Activated T-cell treated with anti-CD3 and anti-CD28 coated beads, Interleukin-2, amount 50 U/mL, for 48 hours (primary cell): ENCODE measurements around the gene EHD3.

ENCODE experiments used
- DNase-seq, 2 experiments: peaks; one replicate each; pipeline ENCODE4 v3.0.0-alpha.2; 2020

EHD3 gene

DNA sequence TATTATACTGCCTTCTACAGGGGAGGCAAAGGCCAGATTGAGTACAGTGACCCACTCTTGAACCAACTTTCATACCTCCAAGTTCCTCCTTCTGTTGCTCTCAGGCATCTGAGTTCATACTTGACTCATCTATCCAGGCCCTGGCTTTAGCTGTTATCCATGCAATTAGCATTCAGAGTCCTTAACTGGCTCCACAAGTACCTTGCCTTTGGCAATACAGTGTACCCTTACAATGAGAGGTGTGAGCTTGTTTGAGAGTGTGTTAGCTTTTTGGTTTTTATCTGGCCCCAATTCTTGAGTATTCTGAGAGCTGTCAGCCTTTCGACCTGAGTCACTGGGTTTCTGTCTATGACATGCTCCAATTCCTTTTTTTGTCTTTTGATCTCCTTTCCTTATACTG lies 60.2 kb downstream of the EHD3 start:
- no peak for DNase-seq

DNA sequence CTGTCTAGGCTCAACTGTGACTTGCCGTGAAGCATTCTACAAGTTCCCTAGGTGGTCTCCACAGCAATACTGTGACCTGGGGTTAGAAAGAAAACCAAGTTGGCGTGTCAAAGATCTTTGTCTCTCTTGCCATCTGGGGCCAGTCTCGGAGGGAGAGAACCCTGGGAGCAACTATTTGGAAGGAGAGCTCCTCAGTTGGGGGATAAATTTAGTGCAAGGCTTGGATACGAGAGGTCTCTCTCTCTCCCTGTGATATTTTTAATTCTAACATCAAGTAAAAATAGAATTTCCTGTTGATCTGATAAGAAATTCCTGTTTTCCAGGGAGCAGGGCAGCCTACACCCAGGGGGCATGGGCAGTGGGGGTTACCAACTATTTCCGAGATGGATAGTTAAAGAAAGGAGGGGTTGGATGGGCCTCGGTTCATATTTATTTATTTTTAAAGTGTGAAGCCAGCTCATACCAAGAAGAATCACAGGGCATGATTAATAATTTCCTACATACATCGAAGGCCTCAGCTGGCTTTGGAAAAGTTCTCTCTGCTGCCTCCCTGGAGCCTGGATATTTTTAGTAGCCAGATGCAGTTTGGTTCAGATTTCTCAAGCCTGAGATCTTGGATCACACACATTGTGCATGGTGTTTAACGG lies 62.8 kb downstream of the EHD3 start:
- no peak for DNase-seq

DNA sequence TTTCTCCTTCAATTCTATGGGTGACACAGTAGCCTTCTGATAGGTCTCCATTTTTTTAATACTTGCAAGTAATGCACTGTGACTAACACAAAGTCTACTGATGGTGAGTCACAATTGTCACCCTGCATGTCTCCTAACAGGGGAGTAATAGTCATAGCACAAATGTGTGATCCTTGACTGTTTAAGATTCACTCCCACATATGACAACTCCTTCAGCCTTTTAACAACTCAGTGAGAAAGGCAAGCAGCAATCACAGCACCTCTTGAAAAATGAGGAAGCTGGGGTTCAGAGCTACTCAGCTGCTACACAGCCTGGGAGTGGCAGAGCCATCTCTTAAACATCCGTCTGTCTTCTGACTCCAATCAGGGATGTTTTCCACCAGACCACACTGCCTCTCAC lies 63.8 kb downstream of the EHD3 start:
- DNase-seq, result peak in 1 of 2 experiments; percentile 22

- DNase-seq, result no peak
Observed at GRCh38 chr2:31299547-31299946, 65.6 kb downstream of the EHD3 start.

GRCh38 chr2:31300309-31300708 lies 66.4 kb downstream of the EHD3 start:
- no peak for DNase-seq

DNA sequence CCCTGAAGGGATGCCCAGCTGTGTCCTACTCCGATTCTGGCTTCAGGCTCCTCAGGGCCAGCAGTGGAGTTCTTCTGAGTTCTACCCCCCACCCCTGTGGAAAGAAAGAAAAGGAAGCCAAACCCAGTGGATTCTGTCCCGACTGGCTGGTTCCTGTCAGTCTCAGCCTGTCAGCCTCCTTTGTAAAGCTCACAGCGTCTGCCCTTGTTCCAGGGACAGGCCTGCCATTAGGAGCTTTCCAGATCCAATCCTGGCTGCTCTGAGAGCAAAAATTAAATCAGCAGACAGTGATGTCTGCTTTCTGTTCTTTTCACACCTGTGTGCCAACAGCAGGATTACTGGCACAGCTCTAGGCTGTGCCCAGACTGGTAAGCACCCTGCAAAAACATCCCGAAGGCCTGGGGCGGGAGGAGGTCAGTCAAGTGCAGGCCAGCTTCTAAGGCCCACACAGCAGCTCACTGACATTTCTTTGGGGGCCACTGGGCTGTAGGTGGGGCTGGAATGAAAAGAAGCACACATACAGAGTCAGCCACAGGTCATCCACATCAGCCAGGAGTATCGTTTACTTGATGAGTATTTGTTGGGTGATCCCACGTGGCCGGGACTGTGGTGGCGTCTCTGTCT lies 69.1 kb downstream of the EHD3 start:
- DNase-seq, result no peak

DNA sequence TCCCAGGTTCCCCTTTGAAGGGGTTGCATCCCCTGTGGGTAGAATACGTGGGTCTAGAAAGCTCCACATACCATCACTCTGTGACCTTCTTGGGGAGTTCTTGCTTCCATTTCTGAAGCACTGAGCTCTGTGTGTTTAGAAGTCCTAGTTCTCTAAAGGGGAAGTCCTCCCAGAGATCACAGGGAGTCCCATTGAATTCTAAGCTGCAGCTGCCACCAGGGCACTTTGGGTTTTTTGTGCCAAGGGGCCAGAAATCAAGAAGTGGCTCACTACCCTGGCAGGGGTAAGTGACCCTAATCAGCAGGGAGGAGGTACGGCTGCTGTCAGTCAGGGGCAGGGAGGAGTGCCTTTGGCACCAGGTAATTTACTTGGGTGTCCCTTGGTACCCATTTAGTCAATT lies 70.9 kb downstream of the EHD3 start:
- DNase-seq, result no peak

GRCh38 chr2:31312898-31313297 lies 78.9 kb downstream of the EHD3 start:
- DNase-seq, result no peak

DNA sequence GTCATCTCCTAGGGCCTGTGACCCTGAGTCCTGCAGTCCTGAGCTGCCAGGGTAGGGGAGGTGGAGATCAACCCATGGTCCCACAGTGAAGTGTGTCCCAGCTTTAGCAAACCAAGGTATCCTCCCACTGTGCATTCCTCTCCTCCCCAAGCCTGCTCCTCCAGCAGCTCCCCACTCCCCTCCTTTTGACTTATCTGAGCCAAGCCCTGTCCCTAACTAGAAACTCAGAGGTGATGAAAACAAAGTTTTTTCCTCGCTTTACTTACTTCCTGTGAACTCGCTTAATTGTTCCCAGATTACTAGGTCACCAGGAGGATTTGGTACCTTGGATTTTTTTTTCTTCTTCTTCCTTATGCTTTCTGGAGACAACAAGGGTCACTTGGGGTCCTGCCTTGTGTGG lies 80.8 kb downstream of the EHD3 start:
- no peak for DNase-seq

DNA sequence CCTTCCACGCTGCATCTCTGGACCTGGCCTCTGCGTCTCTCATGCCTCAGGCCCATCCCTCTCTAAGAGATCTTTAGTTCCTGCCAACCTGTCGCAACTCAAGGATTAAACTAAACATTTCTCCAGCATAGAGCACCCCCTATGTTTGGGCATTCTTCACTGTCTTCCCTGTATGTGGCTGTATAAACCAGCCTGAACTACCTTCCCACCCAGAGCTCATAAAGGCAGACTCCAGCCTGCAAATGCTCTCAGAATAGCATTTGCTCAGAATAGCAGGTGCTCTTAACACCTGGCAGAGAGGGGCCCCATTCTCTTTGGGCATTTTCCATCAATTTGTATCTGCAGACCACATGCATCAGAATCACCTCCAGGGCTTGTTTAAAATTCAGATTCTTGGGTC lies 83.4 kb downstream of the EHD3 start:
- no peak for DNase-seq

DNA sequence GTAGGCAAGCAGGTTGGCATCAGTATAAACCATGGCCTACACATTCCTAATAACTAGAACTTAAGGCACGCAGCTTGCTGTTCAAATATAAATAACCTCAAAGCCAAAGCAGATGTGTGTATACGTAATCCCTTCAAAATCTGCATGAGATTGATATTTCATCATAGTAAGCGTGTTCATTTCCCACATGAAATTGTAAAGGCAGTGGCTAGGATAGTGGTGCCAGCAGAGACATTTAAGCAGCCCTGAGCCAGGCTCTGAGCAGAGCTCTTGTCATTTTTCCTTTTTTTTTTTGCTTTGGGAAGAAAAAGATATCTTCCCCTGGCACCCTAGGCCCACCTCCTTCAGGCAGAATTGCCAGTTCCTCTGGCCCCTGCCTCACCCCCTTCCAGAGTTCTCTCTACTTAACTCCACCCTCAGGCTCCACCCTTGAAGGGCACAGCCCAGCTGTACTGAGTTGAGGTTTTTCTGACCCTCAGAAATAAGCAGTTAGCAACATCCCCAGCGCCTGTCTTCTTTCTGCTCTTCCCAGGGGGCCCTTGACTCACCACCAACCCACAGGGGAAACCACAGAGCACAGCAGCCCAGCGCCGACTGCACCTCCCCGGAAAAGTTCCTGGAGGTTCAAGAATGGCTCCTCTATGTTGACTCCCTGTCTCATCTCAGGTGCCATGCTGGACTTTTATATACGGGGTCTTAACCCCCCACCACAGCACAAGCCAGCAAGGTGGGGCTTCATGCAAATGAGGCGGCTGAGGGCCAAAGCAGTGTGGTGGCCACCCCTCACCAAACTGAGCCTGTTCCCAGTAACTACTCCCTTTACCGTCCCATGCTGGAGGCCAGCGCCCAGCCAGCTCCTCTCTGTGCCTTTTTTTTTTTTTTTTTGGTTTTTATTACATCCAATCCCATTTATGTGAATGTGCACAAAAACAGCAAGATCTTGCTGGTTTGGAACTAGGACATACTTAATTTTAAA lies 84.7 kb downstream of the EHD3 start:
- peak; percentile 43 to 56 for DNase-seq
